ENCODE measurements around the gene P2RY11.

P2RY11 gene

DNA sequence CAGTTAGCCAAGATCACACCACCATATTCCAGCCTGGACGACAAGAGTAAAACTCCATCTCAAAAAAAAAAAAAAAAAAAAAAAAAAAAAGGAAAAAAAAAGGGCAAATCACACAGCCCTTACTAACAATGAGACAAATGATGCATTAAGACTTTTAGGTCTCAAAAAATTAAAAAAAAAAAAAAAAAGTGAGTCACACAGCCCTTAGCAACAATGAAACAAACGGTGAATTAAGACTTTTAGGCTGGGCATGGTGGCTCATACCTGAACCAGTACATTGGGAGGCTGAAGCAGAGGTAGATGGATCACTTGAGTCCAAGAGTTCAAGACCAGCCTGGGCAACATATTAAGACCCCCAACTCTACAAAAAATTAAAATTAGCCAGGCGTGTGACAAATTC is 40.6 kb downstream of the P2RY11 start:
- H3K27ac ChIP-seq, result no peak overlapping the region
- TF ChIP-seq, protein P1, sequence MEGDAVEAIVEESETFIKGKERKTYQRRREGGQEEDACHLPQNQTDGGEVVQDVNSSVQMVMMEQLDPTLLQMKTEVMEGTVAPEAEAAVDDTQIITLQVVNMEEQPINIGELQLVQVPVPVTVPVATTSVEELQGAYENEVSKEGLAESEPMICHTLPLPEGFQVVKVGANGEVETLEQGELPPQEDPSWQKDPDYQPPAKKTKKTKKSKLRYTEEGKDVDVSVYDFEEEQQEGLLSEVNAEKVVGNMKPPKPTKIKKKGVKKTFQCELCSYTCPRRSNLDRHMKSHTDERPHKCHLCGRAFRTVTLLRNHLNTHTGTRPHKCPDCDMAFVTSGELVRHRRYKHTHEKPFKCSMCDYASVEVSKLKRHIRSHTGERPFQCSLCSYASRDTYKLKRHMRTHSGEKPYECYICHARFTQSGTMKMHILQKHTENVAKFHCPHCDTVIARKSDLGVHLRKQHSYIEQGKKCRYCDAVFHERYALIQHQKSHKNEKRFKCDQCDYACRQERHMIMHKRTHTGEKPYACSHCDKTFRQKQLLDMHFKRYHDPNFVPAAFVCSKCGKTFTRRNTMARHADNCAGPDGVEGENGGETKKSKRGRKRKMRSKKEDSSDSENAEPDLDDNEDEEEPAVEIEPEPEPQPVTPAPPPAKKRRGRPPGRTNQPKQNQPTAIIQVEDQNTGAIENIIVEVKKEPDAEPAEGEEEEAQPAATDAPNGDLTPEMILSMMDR (conservative IDR thresholded peaks at IDR 0.05), result no peak
- TF ChIP-seq ZFX (IDR thresholded peaks at IDR 0.05), result no peak

DNA sequence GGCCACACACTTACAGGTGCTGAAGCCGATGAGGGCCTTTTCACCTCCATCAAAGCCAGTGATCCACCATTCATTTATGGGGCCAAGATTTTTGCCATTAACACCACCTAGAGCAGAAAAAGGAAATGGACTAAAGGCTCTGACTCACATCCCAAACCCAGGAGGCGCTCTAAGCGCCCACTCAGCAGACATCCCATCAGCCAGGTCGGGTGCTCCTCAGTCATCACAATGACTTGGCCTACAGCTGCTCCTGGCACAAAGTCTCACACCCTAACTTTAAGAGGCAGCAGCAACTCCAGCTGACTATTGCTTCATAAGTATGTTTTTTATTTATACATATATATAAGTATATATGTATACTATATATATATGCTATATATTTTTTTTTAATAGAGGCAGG is 44.3 kb downstream of the P2RY11 start:
- no peak for TF ChIP-seq ZFX (IDR thresholded peaks at IDR 0.05)
- TF ChIP-seq, protein P1 (conservative IDR thresholded peaks at IDR 0.05), result no peak

DNA sequence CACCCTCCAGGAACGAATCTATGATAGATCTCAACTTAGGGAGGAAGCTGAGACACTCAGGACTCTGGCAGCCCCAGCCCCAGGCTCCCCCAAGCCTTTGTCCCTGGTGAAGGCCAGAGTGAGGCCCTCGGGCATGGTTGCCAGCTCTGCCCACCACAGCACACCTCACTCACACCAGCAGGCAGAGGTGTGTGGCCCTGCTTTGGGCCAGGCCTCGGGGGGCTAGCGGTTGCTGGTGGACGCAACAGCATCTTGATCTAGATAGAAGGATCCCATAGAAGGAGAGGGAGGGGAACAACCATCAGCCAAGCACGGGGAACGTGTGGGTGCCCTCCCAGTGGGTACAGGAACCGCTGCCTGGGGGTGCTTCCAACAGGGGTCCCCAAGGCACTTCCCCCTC is 46.6 kb downstream of the P2RY11 start:
- no peak for TF ChIP-seq ZFX (IDR thresholded peaks at IDR 0.05)
- TF ChIP-seq, protein P1 (conservative IDR thresholded peaks at IDR 0.05), result no peak
- no peak overlapping the region for H3K27ac ChIP-seq

More for the DNA sequence above, 44.3 kb downstream of the P2RY11 start:
- H3K27ac ChIP-seq, result no peak overlapping the region

- H3K27ac ChIP-seq, result no peak overlapping the region
- no peak for TF ChIP-seq ZFX (IDR thresholded peaks at IDR 0.05)
- TF ChIP-seq, protein P1 (conservative IDR thresholded peaks at IDR 0.05), result no peak
Measured at GRCh38 chr19:10158485-10158884, 47.0 kb downstream of the P2RY11 start.

- no peak overlapping the region for H3K27ac ChIP-seq
Measured at GRCh38 chr19:10159610-10160009, 48.1 kb downstream of the P2RY11 start.

DNA sequence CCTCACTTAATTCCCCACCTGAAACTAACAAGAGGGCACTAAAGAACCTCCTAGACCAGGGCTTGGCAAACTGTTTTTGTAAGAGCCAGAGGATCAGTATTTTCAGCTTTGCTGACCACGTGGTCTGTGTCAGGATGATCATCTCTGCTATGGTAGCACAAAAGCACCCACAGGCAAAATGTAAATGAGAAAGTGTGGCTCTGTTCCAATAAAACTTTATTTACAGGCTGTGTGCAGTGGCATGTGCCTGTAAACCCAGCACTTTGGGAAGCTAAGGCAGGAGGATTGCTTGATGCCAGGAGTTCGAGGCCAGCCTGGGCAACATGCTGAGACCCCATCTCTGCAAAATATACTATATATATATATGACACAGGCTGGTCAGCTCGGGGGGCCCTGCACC is 52.0 kb downstream of the P2RY11 start:
- TF ChIP-seq, protein P1 (conservative IDR thresholded peaks at IDR 0.05), result no peak
- TF ChIP-seq ZFX (IDR thresholded peaks at IDR 0.05), result no peak
- no peak overlapping the region for H3K27ac ChIP-seq

More at GRCh38 chr19:10159610-10160009, 48.1 kb downstream of the P2RY11 start:
- no peak for TF ChIP-seq ZFX (IDR thresholded peaks at IDR 0.05)
- TF ChIP-seq, protein P1 (conservative IDR thresholded peaks at IDR 0.05), result no peak

All from C4-2B (cell line).